PC-3 (cell line): ENCODE results near the gene ZNF438. TPM values are rescaled to one million over a fixed set of nuclear protein-coding genes. Genes with fewer than 3 reads are reported as not detected.

Experiments used
- ATAC-seq: fragments of 200-7000 bp; cut with Tn5 transposase; 2 replicates; pipeline ENCODE4 v1.9.1; 2020; ENCODE audit warnings: mild to moderate bottlenecking, moderate library complexity
- BruUV-seq: library from RNA; stranded (reverse); fragments of 400-500 nt; replicated peaks from 2 replicates; lab custom pipeline; 2021; lab: Mats Ljungman, UMichigan
- CTCF ChIA-PET: fragments of 300-600 bp; sonication (Branson Sonifier 250); formaldehyde crosslinking; loops from one replicate; lab custom pipeline; 2022; ENCODE audit warnings: antibody characterized with exemption; lab: Charles Lee
- POLR2A ChIA-PET: fragments of 300-600 bp; sonication (Branson Sonifier 250); formaldehyde crosslinking; loops from one replicate; lab custom pipeline; 2022; ENCODE audit warnings: antibody characterized with exemption; ENCODE audit not compliant: unreplicated experiment; lab: Charles Lee
- DNase-seq: peaks from one replicate; pipeline ENCODE4 v3.0.0-alpha.2; 2015
- H2AFZ ChIP-seq: fragments of 300-600 bp; sonication (generic); 2 replicates; pipeline ENCODE4 v1.6.0; 2016; ENCODE audit warnings: antibody characterized with exemption, low read length
- H3F3A ChIP-seq: fragments of 300-600 bp; sonication (generic); one replicate; pipeline ENCODE4 v1.6.0; 2017; ENCODE audit warnings: antibody characterized with exemption, low read length, control low read depth, mild to moderate bottlenecking; ENCODE audit not compliant: unreplicated experiment
- H3K27ac ChIP-seq: fragments of 300-600 bp; sonication (generic); 2 replicates; pipeline ENCODE4 v1.5.1; 2016; ENCODE audit warnings: mild to moderate bottlenecking, low read length
- H3K27me3 ChIP-seq: fragments of 300-600 bp; sonication (generic); 2 replicates; pipeline ENCODE4 v1.6.1; 2016; ENCODE audit warnings: low read length, mixed read lengths
- H3K36me3 ChIP-seq: fragments of 300-600 bp; sonication (generic); 2 replicates; pipeline ENCODE4 v1.6.1; 2016; ENCODE audit warnings: low read depth, mixed run types, low read length, mixed read lengths
- H3K4me1 ChIP-seq: fragments of 300-600 bp; sonication (generic); 2 replicates; pipeline ENCODE4 v1.5.1; 2016; ENCODE audit warnings: low read length; ENCODE audit not compliant: insufficient read depth
- H3K4me2 ChIP-seq: fragments of 300-600 bp; sonication (generic); 2 replicates; pipeline ENCODE4 v1.6.0; 2016; ENCODE audit warnings: low read length
- H3K4me3 ChIP-seq: fragments of 300-600 bp; sonication (generic); 2 replicates; pipeline ENCODE4 v1.5.1; 2016; ENCODE audit warnings: mild to moderate bottlenecking, low read length, mixed read lengths
- H3K79me2 ChIP-seq: fragments of 300-600 bp; sonication (generic); 2 replicates; pipeline ENCODE4 v1.6.1; 2017; ENCODE audit warnings: low read length, mixed read lengths
- H3K9ac ChIP-seq: fragments of 300-600 bp; sonication (generic); 2 replicates; pipeline ENCODE4 v1.6.0; 2016; ENCODE audit warnings: mild to moderate bottlenecking, low read length
- H3K9me2 ChIP-seq: fragments of 300-600 bp; sonication (generic); replicated peaks from 2 replicates; pipeline ENCODE4 v1.6.1; 2016; ENCODE audit warnings: mixed run types, low read length, mixed read lengths
- H3K9me3 ChIP-seq: fragments of 300-600 bp; sonication (generic); 2 replicates; pipeline ENCODE4 v1.6.1; 2016; ENCODE audit warnings: low read length, mixed read lengths
- H4K20me1 ChIP-seq: fragments of 300-600 bp; sonication (generic); 2 replicates; pipeline ENCODE4 v1.6.1; 2016; ENCODE audit warnings: low read length, mixed read lengths
- EZH2 ChIP-seq: fragments of 300-600 bp; sonication (generic); IDR thresholded peaks from one replicate; pipeline ENCODE4 v1.6.1; 2017; ENCODE audit warnings: antibody characterized with exemption, mild to moderate bottlenecking, low read length; ENCODE audit not compliant: unreplicated experiment
- EZH2phosphoT487 ChIP-seq: fragments of 300-600 bp; sonication (generic); IDR thresholded peaks from 2 replicates; pipeline ENCODE4 v1.6.1; 2018; ENCODE audit warnings: mild to moderate bottlenecking, antibody characterized with exemption, low read length, borderline replicate concordance
- intact Hi-C: fragments of 100-400 bp; cut with micrococcal nuclease; formaldehyde crosslinking; loops from 2 replicates; pipeline ENCODE4 v1.9.0; 2023
- total RNA-seq: library from RNA; depleted of rRNA; stranded (reverse); fragments of >200 nt; gene quantifications from 2 replicates; pipeline ENCODE4 v1.2.3, GENCODE V29; 2014
- TF ChIP-seq, protein P1 (sequence below): fragments of 300-600 bp; sonication (generic); conservative IDR thresholded peaks from 2 replicates; pipeline ENCODE4 v1.5.1; 2017; ENCODE audit warnings: antibody characterized with exemption, low read depth, mild to moderate bottlenecking, low read length

Gene ZNF438
- total RNA-seq, 1 experiment from 2014 or later, result 0.98 TPM

DNA sequence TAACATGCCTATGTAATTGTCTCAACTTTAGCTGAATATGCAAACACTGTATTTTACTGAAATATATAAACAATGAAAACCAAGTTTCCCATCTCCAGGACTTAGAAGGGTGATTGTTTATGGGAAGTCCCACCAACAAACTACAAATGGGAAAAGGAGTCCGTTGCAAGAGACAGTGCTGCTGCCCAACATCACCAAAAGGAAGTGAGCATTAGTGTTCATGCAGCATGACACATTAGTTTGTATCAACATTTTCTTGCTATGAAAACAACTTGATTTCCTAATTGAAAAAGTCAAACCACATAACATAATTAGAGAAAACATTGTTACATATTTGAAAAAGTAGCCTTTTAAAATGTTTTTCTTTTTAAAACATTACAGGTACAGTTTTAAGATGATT is 138.5 kb downstream of the ZNF438 start:
- Histone ChIP-seq H3K27me3 (no peaks in the 10 kb centered on the region), H3K27ac (no peak overlapping the region), H3K4me3 (no peak overlapping the region), H3K4me2 (no peak overlapping the region), H3K79me2 (no peaks in the 10 kb centered on the region), H2AFZ (no peak overlapping the region), H3K4me1 (no peaks in the 10 kb centered on the region), H3K9me2 (no peaks in the 10 kb centered on the region), H3F3A (no peaks in the 10 kb centered on the region), H3K36me3 (no peaks in the 10 kb centered on the region), H3K9ac (no peak overlapping the region), H3K9me3 (no peaks in the 10 kb centered on the region), H4K20me1 (no peaks in the 10 kb centered on the region)
- ATAC-seq (no peak), DNase-seq (no peak)
- TF ChIP-seq, protein P1, sequence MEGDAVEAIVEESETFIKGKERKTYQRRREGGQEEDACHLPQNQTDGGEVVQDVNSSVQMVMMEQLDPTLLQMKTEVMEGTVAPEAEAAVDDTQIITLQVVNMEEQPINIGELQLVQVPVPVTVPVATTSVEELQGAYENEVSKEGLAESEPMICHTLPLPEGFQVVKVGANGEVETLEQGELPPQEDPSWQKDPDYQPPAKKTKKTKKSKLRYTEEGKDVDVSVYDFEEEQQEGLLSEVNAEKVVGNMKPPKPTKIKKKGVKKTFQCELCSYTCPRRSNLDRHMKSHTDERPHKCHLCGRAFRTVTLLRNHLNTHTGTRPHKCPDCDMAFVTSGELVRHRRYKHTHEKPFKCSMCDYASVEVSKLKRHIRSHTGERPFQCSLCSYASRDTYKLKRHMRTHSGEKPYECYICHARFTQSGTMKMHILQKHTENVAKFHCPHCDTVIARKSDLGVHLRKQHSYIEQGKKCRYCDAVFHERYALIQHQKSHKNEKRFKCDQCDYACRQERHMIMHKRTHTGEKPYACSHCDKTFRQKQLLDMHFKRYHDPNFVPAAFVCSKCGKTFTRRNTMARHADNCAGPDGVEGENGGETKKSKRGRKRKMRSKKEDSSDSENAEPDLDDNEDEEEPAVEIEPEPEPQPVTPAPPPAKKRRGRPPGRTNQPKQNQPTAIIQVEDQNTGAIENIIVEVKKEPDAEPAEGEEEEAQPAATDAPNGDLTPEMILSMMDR, result no peak
- no peak for TF ChIP-seq EZH2
- TF ChIP-seq EZH2phosphoT487, result no peak
- BruUV-seq, result no TSS peak
- intact Hi-C loops, result no loop called here
- ChIA-PET POLR2A (no interaction called here), CTCF (no interaction called here)

DNA sequence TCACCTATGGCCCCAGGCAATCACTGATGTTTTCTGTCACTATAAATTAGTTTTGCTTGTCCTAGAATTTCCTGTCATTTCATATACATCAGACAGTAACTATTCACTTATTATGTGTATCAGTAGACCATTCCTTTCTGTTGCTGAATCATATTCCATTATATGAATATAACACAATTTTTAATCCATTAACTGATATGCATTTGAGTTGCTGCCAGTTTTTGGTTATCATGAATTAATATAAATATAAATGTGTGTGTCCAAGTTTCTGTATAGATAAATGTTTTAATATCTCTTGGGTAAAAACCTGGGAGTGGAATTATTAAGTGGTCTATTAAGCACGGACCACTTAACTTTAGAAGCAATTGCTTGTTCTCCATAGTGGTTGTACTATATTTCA is 143.8 kb downstream of the ZNF438 start:
- TF ChIP-seq EZH2phosphoT487, result no peak
- no peak for TF ChIP-seq EZH2
- TF ChIP-seq, protein P1, result no peak
- Histone ChIP-seq H3K9ac (no peak overlapping the region), H3K27me3 (no peaks in the 10 kb centered on the region), H3K36me3 (no peaks in the 10 kb centered on the region), H4K20me1 (no peaks in the 10 kb centered on the region), H3K27ac (no peak overlapping the region), H3F3A (no peaks in the 10 kb centered on the region), H3K79me2 (no peaks in the 10 kb centered on the region), H3K9me3 (no peaks in the 10 kb centered on the region), H3K9me2 (no peaks in the 10 kb centered on the region), H3K4me3 (no peak overlapping the region), H3K4me1 (no peaks in the 10 kb centered on the region), H3K4me2 (no peak overlapping the region), H2AFZ (no peak overlapping the region)
- ATAC-seq (no peak), DNase-seq (no peak)
- intact Hi-C loops, result no loop called here
- ChIA-PET CTCF (no interaction called here), POLR2A (no interaction called here)
- BruUV-seq, result no TSS peak

DNA sequence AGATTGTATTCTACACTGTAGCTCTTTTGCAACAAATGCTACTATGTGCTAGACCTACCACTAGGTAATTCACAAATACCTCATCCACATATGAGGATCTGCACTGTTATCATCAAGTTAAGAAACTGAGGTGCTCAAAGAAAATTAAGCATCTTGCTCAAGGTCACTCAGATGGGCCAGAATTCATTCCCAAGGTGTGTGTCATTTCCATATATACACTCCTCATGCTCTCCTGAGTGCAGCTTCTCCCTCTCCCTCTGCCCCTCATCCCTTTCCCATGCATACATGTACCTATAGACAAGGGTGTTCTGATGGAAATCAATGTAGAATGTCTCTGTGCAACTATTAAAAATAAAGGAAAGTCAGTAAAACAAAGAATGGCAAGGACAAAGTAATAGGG is 146.2 kb downstream of the ZNF438 start:
- no peaks in the 10 kb centered on the region for H3K9me3 ChIP-seq
- ChIA-PET CTCF (no interaction called here), POLR2A (no interaction called here)
- no peaks in the 10 kb centered on the region for H3K79me2 ChIP-seq
- H3K4me3 ChIP-seq, result no peak overlapping the region
- H3K27ac ChIP-seq, result no peak overlapping the region
- BruUV-seq, result no TSS peak
- no peaks in the 10 kb centered on the region for H3K4me1 ChIP-seq
- no peak overlapping the region for H3K9ac ChIP-seq
- no peaks in the 10 kb centered on the region for H3K9me2 ChIP-seq
- H2AFZ ChIP-seq, result no peak overlapping the region
- intact Hi-C loops, result no loop called here
- no peaks in the 10 kb centered on the region for H3K27me3 ChIP-seq
- no peaks in the 10 kb centered on the region for H3K36me3 ChIP-seq
- TF ChIP-seq, protein P1, result no peak
- no peak for TF ChIP-seq EZH2phosphoT487
- no peak for TF ChIP-seq EZH2
- DNase-seq (no peak), ATAC-seq (no peak)
- H4K20me1 ChIP-seq, result no peaks in the 10 kb centered on the region
- no peaks in the 10 kb centered on the region for H3F3A ChIP-seq
- no peak overlapping the region for H3K4me2 ChIP-seq
